Stimulated activated CD4-positive, alpha-beta T cell treated with anti-CD3 and anti-CD28 coated beads, Interleukin-15, amount 100 ng/mL, for 24 hours (primary cell): Measurements from ENCODE around the gene PSORS1C2.

ENCODE experiments used
- DNase-seq: peaks from one replicate; pipeline ENCODE4 v3.0.0-alpha.2; 2020

PSORS1C2 gene

DNA sequence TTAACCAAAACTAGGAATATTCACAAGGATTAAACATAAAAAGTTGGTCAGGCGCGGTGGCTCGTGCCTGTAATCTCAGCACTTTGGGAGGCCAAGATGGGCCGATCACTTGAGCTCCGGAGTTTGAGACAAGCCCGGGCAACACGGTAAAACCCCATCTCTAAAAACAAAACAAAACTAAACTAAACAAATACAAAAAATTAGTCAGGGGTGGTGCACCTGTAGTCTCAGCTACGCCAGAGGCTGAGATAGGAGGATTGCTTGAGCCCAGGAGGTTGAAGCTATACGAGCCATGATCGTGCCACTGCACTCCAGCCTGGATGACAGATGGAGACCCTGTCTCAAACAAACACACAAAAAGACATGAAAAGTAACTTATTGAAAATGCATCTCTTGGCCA, 3.2 kb downstream of the PSORS1C2 start:
- DNase-seq, result no peak

DNA sequence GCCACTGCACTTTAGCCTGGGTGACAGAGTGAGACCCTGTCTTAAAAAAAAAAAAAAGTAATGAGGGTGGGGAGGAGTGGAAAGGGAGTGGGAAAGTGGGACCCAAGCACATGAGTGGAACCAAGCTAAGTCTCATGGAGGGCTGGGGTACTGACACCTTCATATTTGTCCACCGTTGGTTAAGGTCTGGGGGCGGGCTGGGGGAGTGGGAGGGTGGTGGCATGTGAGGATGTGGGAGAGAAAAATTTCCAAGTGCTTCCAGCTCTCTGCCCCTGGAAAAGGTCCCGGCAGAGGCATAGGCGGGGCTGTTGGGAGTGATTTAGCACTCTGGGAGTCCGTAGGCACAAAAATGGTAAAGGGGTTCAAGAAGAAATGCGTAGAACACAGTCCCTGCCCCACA, 6.1 kb downstream of the PSORS1C2 start:
- DNase-seq, result no peak

DNA sequence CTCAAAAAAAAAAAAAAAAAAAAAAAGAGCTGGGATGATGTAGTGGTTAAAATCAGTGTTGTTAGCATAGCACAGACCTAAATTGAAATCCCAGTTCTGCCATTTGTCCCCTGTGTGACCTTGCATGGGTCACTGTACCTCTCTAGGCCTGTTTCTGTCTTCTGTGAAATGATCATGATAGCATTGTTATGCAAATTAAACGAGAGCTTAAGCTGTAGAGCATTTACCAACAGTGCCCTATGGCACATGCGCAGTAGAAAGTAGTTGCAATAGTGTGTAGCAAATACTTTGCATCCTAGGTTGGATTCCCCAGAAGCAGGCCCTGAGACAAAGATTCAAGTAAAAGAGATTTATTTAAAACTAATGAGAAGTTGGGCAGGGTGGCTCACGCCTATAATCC, 7.3 kb downstream of the PSORS1C2 start:
- DNase-seq, result no peak

DNA sequence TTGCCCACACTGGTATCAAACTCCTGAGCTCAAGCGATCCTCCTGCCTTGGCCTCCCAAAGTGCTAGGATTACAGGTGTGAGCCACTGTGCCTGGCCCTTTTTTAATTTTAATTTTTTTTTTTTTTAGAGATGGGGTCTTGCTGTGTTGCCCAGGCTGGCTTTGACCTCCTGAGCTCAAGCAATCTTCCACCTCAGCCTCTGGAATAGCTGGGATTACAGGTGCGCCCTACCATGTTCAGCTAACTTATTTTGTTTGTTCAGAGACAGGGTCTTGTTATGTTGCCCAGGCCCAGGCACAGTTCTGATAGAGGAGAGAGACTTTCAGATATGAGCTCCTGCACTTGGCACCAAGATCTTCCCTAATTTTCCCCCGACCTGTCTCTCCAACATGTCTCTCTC, 8.1 kb downstream of the PSORS1C2 start:
- no peak for DNase-seq

DNA sequence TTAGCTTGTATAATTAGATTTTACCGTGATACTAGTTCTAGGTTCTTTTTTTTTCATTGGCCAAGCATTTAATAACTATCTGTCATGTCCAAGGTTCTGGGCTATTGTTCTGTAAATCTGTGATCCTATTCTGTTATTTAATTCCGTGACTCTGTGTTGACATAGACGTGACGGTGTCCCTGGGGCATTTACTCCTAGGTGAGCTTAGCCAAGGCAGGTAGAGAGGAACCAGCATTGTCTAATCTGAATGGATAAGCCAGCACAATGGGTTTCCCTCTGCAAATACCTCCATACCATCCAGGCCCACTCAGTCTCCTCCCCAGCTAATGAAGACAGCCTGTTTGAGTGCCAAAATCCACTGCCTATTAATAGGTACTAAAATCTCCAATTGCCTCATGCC, 9.7 kb downstream of the PSORS1C2 start:
- no peak for DNase-seq

DNA sequence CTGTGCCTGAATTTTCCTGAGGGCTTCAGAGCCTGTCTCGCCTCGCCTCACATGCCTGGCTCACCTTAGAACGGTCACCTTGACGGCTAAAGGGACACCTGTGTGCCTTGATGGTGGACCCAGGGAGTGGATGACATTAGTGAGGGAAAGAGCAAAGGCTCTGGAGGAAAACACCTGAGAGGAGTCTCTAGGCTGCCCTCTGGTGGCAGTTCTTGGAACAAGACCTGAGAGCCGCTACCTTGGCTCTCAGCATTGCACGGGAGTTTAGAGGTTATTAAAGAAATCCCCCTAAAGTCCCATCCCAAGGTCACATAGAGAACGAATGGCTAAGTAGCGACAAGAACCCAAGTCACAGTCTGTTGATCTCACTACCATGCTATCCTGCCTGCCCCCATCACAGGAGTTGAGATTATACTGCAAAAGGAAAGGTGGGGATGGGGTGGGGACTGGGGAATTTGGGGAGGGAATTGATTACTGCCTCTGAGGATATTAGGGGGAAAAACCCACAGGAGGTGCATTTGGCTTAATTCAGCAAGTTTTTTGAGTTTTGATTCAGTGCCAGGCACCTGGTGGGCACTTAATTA, 10.7 kb downstream of the PSORS1C2 start:
- DNase-seq, result peak; percentile 79

DNA sequence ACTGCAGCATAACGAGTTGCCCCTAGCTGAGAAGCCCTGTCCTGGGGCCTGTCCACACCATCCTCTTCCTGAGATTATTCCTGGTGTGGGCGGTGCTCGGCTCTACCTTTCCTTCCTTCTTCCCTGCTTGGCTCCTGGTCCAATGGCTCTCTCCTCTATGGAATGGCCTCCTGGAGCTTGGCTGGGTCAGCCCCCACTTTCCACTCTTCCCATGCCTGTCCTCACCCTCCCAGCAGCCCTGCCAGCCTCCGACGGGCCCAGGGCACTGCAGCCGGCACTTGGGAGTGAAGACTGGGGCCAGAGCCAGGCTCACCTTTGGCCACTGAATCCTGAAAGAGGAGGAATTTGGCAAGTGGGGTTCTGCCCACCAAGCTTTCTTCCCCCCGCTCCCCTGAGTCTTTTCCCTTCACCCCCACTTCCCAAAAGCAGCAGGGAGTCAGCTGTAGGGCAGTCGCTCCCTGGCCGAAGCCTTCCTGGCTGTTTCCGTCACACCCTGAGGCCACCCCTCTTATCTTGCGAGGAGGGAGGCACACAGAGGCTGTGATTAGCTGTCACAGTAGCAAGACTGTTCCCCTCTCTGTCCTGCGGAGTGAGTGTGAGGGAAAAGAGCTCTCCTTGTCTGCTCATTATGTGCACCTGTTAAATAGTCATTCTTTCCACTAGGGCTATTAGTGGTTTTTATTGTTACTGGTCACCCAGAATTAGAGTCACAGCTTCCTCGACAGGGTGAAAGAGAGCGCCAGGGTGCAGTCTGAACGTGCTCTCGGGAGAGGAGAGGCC, 12.3 kb downstream of the PSORS1C2 start:
- no peak for DNase-seq

DNA sequence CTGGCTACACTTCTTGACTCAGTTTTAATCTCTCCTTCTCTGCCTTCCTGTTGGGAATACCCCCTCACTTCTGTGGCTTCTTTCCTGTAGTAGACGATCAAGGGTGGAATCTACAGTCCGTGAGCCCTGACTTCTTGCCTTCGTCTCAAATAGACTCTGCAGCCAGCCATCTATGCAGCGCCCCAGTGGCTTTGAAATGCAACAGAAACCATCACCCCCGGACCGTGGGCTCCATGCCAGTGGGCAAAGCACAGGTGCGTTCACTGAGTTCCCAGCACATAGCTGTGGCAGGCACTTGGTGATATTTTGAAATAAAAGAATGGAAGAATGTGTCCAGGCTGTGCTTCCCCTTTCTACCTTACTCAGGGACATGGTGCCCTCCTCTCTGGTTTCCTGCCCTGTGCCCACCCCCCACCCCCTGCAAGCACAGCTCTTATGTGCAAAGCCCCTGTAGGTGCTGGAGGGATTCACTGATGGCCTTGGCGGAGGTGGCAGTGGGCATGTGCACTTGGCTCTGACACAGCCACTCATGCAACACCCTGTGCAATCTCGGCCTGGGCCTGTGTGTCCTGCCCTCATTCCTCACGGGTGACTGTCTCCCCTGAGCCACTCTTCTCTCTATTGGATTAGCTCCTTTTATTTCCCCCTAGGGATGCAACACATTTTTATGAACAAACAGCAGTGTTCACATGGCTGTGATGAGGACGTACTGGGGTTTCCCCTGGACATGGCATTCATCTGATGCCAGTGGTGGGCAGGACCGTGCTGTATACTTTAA, 13.1 kb downstream of the PSORS1C2 start:
- no peak for DNase-seq

DNA sequence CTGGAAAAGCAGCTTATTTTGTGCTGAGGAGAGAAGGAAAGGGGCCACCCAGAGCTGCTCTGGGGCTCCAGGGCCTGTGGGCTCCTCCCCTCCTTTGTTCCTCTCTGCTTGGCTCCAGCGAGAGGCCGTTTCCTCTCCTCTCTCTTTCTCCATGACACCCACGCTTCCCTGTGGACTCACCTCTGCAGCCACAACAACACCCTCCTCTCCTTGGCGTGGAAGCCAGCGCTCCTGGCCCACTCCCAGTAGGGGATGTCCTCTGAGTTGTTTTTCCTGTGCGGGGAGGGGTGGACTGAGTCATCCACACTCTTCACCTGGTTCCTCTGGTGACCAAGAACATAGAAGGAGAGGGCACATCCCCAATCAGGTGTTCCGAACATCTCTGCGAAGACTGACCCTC, 13.7 kb downstream of the PSORS1C2 start:
- no peak for DNase-seq

DNA sequence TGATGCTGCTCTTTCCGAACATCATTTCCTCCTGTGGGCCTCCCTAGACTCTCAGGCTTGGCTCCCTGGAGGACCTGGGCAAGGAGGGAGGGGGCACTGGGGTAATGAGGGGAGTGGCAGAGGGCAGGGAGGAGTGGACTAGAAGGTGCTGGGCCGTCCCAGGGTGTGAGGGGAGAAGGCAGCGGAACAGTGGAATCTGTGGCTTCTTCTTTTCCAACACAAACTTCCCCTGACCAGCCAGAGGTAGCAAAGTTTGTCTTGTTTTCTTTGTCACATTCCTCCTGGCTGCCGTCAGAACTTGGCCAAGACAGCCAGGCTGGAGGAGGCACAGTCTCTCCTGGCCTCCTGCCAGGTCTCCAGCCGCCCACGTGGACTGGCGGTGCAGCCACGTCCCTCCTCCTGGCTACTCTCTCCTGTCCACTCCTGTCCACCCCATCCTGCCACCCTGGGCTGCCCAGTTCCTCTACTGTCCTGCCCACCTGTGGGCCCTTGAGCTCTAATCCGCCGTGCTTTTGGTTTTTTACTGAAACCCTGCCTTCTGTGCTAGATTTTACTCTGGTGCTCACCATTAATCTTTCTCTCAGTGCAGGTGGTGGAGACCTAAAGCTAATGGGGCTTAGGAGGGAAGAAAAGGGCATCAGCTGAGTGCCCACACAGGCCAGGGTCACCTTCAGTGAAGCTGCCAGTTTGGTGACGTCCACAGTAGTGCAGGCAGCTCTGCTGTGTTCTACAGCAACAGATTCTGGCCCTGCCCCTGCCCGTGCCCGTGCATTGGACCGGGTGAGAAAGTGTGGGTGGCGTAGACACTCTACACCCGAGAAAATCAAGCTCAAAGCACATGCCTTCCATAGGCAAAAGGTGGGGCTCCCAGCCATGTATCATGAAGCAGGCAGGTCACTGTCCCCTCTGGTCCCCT, 15.8 kb downstream of the PSORS1C2 start:
- no peak for DNase-seq

DNA sequence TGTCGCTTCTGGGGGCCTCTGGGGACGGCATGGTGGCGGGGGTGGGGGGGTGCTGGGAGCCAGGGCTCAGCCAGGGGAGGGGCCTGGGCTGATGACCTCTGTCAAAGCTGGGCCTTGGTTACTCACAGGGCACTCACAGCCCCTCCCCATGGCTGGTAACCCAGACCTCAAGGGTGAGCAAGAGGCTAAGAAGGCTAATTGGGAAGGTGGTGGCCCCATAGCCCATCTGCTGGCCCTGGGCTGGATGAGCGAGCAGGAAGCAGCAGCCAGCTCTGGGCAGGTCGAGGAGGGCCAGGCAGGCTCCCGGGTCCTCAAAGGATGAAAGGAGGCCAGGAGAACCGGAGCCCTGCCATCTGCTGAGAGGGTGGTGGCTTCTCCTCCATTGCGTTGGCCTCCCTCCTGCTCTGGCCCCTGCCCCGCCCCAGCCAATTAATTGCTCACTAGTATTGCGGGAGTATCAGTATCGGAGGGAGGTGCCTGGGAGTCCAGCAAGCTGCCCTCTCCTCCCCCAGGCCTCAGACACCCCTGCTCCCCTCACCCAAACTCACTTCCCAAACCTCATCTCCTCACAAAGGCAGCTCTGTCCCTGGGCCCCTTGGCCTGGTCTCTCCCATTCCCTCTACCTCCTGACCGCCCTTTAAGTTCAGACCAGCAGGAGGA, 17.6 kb downstream of the PSORS1C2 start:
- DNase-seq, result no peak

DNA sequence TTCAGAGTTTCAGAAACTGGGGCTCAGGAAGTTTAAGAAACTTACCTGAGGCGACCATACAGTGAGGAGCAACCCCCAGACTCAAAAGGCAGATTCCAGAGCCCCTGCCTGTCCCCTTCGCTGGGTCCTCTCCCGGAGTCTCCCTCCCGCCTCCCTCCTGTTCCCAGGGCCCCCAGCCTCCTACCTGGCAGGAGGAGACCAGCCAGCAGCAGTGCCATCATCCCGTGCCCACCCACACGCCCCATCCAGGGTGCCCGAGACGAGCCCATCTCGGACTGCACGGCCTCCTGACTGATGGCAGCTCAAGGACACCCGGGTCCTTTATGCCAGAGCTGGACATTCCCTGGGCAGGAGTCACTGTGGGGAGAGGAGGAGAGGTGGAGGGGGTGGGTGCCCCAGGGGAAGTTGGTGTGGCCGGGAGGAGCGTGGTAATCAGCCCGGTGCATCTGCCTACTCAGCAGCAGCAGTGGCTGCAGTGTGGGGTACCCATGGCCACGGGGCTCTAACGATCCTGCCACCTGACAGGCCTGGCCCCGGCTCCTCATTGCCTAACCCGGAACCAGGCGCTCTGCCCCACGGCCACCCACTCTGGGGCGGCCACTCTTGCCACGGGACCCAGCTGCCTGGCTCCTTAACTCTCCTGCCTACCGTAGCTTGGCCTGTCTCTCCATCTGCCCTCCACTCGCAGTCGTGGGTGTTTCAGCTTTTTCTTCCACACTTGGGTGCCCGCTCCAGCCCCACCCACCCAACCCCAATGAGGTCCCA, 18.5 kb downstream of the PSORS1C2 start, which contains the start of gene CDSN:
Gene CDSN, minus strand, starts transcription at position 296 of the 765 bp plus-strand sequence. Its CDS starts 27 bp downstream, at position 269.
- no peak for DNase-seq

DNA sequence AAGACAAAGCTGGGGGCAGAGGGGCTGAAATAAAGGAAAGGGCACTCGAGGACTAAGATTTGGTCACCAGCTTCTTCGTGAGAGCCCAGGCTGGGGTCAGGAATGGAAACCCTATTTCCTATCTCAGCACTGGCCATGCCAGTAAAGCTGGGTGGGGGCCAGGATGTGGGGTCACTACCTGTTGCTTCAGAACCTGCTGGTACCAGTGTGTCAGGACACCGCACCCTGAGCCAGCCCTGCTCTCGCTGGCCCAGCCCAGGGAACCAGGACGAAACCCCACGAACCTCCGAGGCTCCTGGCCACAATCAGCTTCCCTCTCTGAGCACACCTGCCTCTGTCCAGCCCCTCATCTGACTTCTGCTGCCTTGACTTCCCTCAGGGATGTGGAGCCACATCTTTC, 20.7 kb downstream of the PSORS1C2 start:
- DNase-seq, result no peak

DNA sequence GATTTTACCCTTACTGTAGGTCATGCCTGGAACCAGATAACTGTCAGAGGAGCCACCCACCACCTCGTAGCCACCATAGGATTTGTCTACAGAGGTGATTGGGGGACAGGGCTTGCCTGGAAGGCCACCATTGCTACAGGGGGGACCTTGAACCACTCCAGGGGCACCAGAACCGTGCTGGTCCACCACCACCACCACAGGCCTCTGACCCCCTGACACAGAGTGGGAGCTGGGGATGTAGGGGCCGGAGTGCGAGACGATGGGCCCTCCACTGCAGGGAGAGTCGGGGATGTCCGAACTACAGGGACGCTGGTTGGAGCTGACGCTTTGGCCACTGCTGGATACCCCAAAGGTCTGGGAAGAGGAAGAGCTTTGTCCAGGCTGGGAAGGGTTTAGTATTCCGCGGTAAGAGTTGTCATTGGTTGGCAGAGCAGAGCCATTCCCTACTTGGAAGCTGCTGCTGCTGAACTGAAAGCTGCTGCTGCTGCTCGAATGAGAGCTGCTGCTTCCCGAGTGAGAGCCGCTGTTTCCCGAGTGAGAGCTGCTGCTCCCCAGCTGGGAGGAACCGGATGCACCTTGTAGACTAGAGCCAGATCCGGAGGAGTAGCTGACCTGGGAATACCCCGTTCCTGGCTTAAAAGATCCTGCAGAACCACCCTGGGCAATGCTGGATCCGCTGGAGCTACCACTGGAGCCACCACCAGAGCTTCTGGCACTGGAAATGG, 22.0 kb downstream of the PSORS1C2 start:
- no peak for DNase-seq

DNA sequence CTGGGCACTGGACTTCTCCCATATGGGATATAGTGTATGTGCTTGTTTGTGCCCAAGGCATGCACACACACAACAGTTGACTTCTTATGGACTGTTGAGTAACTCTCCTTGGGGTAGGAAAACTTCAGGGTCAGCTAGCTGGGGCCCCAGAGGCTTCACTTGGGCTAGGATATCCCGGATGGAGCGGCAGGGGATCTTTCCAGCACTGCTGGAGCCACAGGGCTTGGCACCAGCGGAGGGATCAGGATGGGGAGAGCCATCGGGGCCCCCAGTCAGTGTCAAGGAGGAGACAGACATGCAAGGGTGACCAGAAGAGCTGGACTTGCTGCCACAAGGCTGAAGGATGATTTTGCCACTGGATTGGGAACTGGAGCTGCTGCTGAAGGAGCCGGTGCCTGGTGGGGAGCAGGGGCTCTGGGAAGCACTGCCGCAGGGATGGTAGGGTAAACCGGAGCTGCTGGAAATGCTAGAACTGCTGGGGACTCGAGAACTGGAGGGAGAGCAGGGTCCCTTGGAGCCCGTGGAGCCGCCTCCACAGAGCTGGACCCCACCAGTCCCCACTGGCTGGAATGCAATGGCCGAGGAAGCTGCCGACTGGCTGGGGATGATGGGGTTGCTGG, 22.8 kb downstream of the PSORS1C2 start:
- DNase-seq, result no peak

DNA sequence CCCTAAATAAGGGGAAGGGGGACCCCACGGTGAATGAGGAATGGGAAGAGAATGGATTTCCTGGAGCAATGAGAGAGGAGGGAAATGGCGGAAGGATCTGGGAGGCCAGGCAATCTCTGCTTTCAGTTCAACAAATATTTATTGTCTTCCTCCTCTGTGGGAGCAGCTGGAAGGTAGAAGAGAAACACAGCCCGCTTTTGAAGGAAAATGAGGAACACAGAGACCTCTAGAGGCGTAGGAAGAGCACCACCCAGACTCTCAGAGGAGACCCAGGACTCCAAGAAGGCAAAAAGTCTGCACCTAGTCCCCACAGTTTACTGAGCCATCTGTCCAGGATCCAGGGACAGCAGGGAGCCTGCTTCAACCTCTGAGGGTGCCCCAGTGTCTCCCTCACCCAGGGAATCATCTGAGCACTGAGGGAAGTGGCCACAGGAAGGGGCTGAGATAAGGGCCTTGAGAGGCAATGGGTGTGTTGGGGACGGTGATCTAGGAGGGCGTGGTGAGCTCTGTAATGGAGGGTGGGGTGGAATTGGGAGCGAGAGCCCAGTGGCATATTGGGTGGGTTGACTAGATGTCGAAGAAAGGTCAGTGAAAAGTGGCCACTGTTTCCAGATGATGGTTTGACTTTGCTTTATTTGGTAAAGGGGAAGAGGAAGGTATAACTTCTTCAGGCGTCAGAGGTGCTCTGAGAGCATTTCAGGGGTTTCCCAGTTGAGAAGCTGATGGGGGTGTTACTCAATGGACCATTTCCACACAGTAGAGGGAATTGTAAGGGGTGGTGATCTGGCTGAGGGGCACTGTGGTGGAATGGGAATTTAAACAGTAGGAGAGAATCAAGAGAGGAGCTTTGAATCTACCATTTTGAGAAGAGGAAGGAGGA, 23.7 kb downstream of the PSORS1C2 start:
- DNase-seq, result no peak

DNA sequence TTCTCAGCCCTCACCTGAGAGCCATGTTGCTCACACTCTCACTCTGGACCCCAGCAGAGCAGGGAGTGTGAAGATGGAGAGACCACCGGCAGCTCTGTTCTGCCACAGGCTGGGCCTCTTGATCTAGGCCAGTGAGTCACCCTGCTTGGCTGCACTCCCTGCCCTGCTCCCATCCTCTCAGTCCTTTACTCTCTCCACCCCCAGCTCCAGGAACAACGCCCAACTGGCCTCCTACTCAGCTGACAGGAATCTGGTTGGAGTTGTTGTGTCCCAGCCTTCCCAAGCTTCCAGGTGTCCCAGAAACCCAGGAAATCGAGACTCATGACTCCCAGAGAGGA, 24.4 kb downstream of the PSORS1C2 start, which contains the start of gene PSORS1C1:
Gene PSORS1C1, plus strand, starts transcription at position 260 of the 338 bp plus-strand sequence. CDS start 14,833 bp downstream, outside the sequence.
- DNase-seq, result no peak

DNA sequence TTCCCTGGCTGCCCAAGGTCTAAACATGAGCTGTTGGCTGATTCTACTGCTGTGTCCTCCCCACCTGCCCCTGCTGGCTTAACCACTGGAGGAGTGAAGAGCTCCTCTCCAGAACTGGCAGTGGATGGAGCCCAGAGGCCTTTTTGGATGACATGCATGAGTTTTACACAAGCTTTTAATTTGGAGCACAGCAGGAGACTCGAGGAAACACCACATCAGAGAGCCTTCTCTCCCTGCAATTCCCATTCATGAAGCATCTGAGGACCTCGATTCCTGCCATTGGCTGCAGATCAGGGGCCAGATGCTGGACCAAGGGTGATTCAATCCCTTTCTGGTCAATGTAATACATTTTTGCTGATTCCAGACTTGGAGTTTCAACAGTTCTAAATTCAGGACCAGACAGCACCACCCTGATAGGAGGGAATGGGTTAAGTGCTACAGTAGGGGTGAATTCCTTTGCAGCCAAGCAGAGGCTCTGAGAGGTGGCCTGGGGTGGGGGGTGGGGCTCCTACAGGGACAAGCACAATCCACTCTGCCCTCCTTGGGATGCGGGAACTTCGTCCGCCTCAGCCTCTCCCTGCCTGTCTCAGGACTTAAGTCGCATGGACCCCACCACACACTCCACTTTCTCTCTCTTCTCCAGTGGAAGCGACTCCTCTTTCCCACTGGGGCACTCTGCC, 24.9 kb downstream of the PSORS1C2 start:
- DNase-seq, result no peak

DNA sequence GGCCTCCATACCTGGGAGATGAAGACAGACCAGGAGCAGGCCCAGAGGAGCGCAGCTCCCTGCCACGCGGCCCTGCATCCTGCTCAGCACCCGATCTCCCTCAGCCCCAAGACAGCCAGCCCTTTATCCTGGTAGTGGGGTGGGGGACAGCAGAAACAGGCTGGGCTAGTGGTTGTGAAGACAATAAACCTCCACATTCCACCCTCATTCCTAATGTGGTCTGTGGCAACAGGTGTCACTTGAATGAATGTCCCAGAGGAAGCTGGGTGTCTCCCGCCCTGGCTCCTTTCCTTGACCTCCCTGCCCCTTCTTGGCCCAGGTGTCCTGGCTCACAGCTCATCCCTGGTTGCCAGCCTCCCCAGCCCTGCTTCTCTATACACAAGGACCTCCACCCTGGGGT, 26.4 kb downstream of the PSORS1C2 start, which contains the start of gene C6orf15:
Gene C6orf15, minus strand, starts transcription at position 98 of the 400 bp plus-strand sequence. Its CDS starts 20 bp downstream, at position 78.
- DNase-seq, result no peak
